A549 (cell line): ENCODE data around the gene KRT71. TPM values are rescaled to one million over a fixed set of nuclear protein-coding genes. Genes with fewer than 3 reads are reported as not detected.

Source experiments
- ATAC-seq, 2 experiments: fragments of 200-7000 bp in 1 of 2; fragments of >200 bp in 1 of 2; cut with Nextera tagmentation in 1 of 2; cut with Tn5 transposase in 1 of 2; 3 replicates each; pipeline versions ENCODE4 v1.8.0 to v1.9.1; 2018 to 2020; ENCODE audit warnings: mild to moderate bottlenecking in 1 of 2, moderate library complexity in 1 of 2
- CTCF ChIA-PET: fragments of 300-600 bp; sonication (Branson Sonifier 250); formaldehyde crosslinking; extraction: SDS; loops from one replicate; lab custom pipeline; 2021; ENCODE audit warnings: antibody characterized with exemption, inconsistent platforms; lab: Yijun Ruan, JAX
- POLR2A ChIA-PET: fragments of 350-600 bp; formaldehyde crosslinking; extraction: SDS; loops from one replicate; lab custom pipeline; 2021; ENCODE audit warnings: antibody characterized with exemption, inconsistent platforms; lab: Yijun Ruan, JAX
- DNase-seq, 2 experiments: peaks; one replicate each; pipeline versions ENCODE4 v3.0.0 to v3.0.0-alpha.2; 2011 to 2016; ENCODE audit warnings: low read depth in 1 of 2, low spot score in 1 of 2
- FAIRE-seq: peaks from 2 replicates; lab custom pipeline; 2011; peaks lifted over from hg19 to GRCh38; lab: Jason Lieb, UNC
- H3K27ac ChIP-seq, 2 experiments: fragments of >200 bp; sonication (Bioruptor Twin); formaldehyde crosslinking; 3 replicates each; pipeline ENCODE4 v1.5.1; 2016 to 2017
- H3K4me1 ChIP-seq: fragments of >200 bp; sonication (Bioruptor Twin); formaldehyde crosslinking; 3 replicates; pipeline ENCODE4 v1.6.1; 2016
- H3K4me2 ChIP-seq: fragments of >200 bp; sonication (Bioruptor Twin); formaldehyde crosslinking; 3 replicates; pipeline ENCODE4 v1.6.1; 2016
- H3K4me3 ChIP-seq: fragments of >200 bp; sonication (Bioruptor Twin); formaldehyde crosslinking; 3 replicates; pipeline ENCODE4 v1.5.1; 2016
- H3K9me3 ChIP-seq: fragments of >200 bp; sonication (Bioruptor Twin); formaldehyde crosslinking; 3 replicates; pipeline ENCODE4 v1.6.1; 2016
- CTCF ChIP-seq: fragments of >200 bp; sonication (Bioruptor Twin); formaldehyde crosslinking; IDR thresholded peaks from 3 replicates; pipeline ENCODE4 v1.5.1; 2016
- E2F6 ChIP-seq: IDR thresholded peaks from 2 replicates; pipeline ENCODE4 v1.6.1; 2012; ENCODE audit warnings: low read depth, borderline replicate concordance
- ESRRA ChIP-seq: fragments of 150-350 bp; IDR thresholded peaks from 2 replicates; pipeline ENCODE4 v1.6.1; 2014; ENCODE audit warnings: mild to moderate bottlenecking, low read length, borderline replicate concordance
- FOSB ChIP-seq: fragments of 250-450 bp; sonication (Bioruptor Pico); IDR thresholded peaks from 2 replicates; pipeline ENCODE4 v1.5.0; 2020; ENCODE audit warnings: mild to moderate bottlenecking, moderate library complexity
- HOXB13 ChIP-seq: fragments of 250-450 bp; sonication (Bioruptor Pico); IDR thresholded peaks from 2 replicates; pipeline ENCODE4 v1.5.0; 2020; ENCODE audit warnings: low read depth, mild to moderate bottlenecking, moderate library complexity
- MAFK ChIP-seq: fragments of 450-650 bp; IDR thresholded peaks from 2 replicates; pipeline ENCODE4 v1.6.1; 2014; ENCODE audit not compliant: partially characterized antibody
- MAZ ChIP-seq: fragments of 150-350 bp; IDR thresholded peaks from 2 replicates; pipeline ENCODE4 v1.6.1; 2014; ENCODE audit warnings: antibody characterized with exemption, low read depth, low read length, borderline replicate concordance
- MYC ChIP-seq: IDR thresholded peaks from 2 replicates; pipeline ENCODE4 v1.6.1; 2012; ENCODE audit warnings: mild to moderate bottlenecking, inconsistent platforms, low read length, improper control_type of control experiment, borderline replicate concordance
- NFE2L2 ChIP-seq: fragments of 150-350 bp; conservative IDR thresholded peaks from 2 replicates; pipeline ENCODE4 v1.6.1; 2014; ENCODE audit warnings: low read length
- NR3C1 ChIP-seq: fragments of >200 bp; sonication (Bioruptor Twin); formaldehyde crosslinking; IDR thresholded peaks from 3 replicates; pipeline ENCODE4 v1.6.1; 2017
- RAD21 ChIP-seq, 2 experiments: fragments of >200 bp in 1 of 2; sonication (Bioruptor Twin) in 1 of 2; formaldehyde crosslinking in 1 of 2; IDR thresholded peaks in 1 of 2; conservative IDR thresholded peaks in 1 of 2; 2 replicates in 1 of 2; 3 replicates in 1 of 2; pipeline ENCODE4 v1.6.1; 2012 to 2018; ENCODE audit warnings: inconsistent platforms in 1 of 2
- RNF2 ChIP-seq: fragments of 200-600 bp; sonication (generic); IDR thresholded peaks from 2 replicates; pipeline ENCODE4 v1.6.1; 2016; ENCODE audit warnings: low read depth, mild to moderate bottlenecking, antibody characterized with exemption, moderate library complexity, borderline replicate concordance
- SMC3 ChIP-seq: fragments of >200 bp; sonication (Bioruptor Twin); formaldehyde crosslinking; IDR thresholded peaks from 3 replicates; pipeline ENCODE4 v1.6.1; 2018; ENCODE audit warnings: inconsistent platforms
- SREBF2 ChIP-seq: fragments of 450-650 bp; IDR thresholded peaks from 2 replicates; pipeline ENCODE4 v1.6.1; 2014; ENCODE audit warnings: mild to moderate bottlenecking, moderate library complexity
- ZC3H11A ChIP-seq: fragments of 450-650 bp; IDR thresholded peaks from 2 replicates; pipeline ENCODE4 v1.6.1; 2014; ENCODE audit warnings: antibody characterized with exemption, mild to moderate bottlenecking
- ZFP36 ChIP-seq: fragments of 450-650 bp; IDR thresholded peaks from 2 replicates; pipeline ENCODE4 v1.6.1; 2014; ENCODE audit warnings: borderline replicate concordance; ENCODE audit not compliant: partially characterized antibody
- ZNF302 ChIP-seq: fragments of 250-450 bp; sonication (Bioruptor Pico); IDR thresholded peaks from 2 replicates; pipeline ENCODE4 v1.9.0; 2021; ENCODE audit warnings: inconsistent platforms, mild to moderate bottlenecking, moderate library complexity
- whole genome bisulfite sequencing: methylation state at CpG from one replicate; pipeline ENCODE4 v1.1.6; 2017; ENCODE audit errors: missing lambda C conversion rate; 5-methylcytosine and 5-hydroxymethylcytosine counted together
- polyA plus RNA-seq, 4 experiments: library from polyadenylated mRNA; depleted of rRNA in 3 of 4; stranded (reverse); fragments of >200 nt; fragmentation: RNase III in 1 of 4; extraction: RNeasy Plus Mini Kit Qiagen cat#74134 plus additional on column Dnase treatment in 1 of 4; gene quantifications; 2 replicates in 3 of 4; 3 replicates in 1 of 4; pipeline ENCODE4 v1.2.3, GENCODE V29; 2011 to 2017
- TF ChIP-seq, protein P1 (sequence below): fragments of 150-350 bp; IDR thresholded peaks from 2 replicates; pipeline ENCODE4 v1.6.1; 2014; ENCODE audit warnings: low read depth, mild to moderate bottlenecking, low read length
- TF ChIP-seq, protein P2 (sequence below): IDR thresholded peaks from 2 replicates; pipeline ENCODE4 v1.6.1; 2012
- TF ChIP-seq, protein P3 (sequence below): fragments of 250-450 bp; sonication (Bioruptor Pico); IDR thresholded peaks from 2 replicates; pipeline ENCODE4 v1.5.0; 2021; ENCODE audit warnings: mild to moderate bottlenecking, moderate library complexity, borderline replicate concordance

Gene KRT71
- polyA plus RNA-seq, 2 of the 4 experiments (the other 2 are of a cell fraction): not detected

DNA sequence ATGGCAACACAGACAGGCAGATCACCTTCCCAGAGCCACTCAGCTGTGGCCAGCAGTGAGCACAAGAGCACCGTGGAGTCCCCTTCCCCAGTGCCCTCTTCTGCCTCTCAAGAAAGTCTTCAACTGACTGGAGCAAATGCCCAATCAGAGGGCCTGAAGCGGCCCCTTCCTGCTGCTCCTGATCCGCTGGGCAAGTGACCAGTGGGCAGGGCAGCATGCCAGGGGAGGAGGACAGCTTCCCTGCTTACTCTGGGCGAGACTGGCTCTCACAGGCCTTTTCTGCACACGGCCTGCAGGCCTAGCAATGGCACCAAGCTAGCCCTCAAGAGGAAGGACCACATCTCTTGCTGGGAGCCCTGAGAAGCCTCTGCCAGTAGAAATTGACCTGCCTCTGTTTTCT, 890 bp downstream of the KRT71 start:
- 0 out of 3 replicates have a peak, but pooled peaks cover 5% of the 10 kb centered on the region for H3K4me1 ChIP-seq
- DNase-seq: no peak
- no peaks in the 10 kb centered on the region for H3K9me3 ChIP-seq
- TF ChIP-seq, protein P1, sequence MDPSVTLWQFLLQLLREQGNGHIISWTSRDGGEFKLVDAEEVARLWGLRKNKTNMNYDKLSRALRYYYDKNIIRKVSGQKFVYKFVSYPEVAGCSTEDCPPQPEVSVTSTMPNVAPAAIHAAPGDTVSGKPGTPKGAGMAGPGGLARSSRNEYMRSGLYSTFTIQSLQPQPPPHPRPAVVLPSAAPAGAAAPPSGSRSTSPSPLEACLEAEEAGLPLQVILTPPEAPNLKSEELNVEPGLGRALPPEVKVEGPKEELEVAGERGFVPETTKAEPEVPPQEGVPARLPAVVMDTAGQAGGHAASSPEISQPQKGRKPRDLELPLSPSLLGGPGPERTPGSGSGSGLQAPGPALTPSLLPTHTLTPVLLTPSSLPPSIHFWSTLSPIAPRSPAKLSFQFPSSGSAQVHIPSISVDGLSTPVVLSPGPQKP: no peak
- TF ChIP-seq HOXB13 (no peak), MAFK (no peak), NR3C1 (no peak), SREBF2 (no peak)
- no peak for ATAC-seq
- no peak overlapping the region for H3K4me3 ChIP-seq
- WGBS: 49% methylated on average over 5 of the region's 5 CpGs
- POLR2A ChIA-PET: no interaction called here
- no peak overlapping the region for H3K27ac ChIP-seq
- FAIRE-seq: no peak
- H3K4me2 ChIP-seq: no peak overlapping the region
- CTCF ChIA-PET: interaction anchor here (0.6 to 2.8 kb wide), 7 partner anchors 11 to 328 kb away, joined by 3 to 10 read pairs (median 3); no protein-coding TSS in a partner anchor

DNA sequence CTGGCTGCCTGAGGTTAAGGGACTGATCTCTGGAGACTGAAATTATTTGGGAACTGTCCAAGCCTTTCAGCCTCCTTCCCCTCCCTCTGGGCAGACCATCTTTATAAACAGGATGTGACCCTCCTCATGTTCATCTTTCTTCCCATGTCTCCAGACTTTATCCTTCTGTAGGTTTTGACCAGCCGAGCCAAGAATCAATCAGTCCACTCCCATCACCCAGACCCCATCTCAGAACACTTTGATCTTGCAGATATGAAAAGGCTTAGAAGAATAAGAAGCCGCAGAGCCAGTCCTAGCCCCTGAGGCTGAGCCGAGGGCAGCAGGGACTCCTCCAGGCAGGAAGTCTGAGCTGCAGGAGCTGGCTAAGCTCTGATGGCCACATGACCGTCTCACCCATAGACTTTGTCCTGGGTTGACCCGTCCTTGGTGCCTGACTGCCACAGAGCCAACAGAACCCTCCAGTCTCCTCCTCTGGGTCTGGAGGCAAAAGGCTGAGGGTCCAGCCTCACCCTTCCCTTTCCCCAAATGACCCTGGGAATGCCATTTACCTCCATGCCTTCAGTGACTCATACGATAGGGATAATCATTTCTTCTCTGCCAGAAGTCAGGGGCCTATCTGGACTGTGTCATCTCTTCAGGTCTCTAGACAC, 1.6 kb downstream of the KRT71 start:
- ATAC-seq (no peak), DNase-seq (no peak), FAIRE-seq (no peak)
- H3K4me1 ChIP-seq: 0 out of 3 replicates have a peak, but pooled peaks cover 5% of the 10 kb centered on the region
- H3K4me2 ChIP-seq: no peak overlapping the region
- ChIA-PET CTCF (interaction anchor here (1.0 to 2.8 kb wide), 3 partner anchors 12 to 320 kb away, joined by 3 to 10 read pairs (median 7); no protein-coding TSS in a partner anchor), POLR2A (no interaction called here)
- H3K27ac ChIP-seq: no peak overlapping the region
- no peaks in the 10 kb centered on the region for H3K9me3 ChIP-seq
- TF ChIP-seq, protein P2, sequence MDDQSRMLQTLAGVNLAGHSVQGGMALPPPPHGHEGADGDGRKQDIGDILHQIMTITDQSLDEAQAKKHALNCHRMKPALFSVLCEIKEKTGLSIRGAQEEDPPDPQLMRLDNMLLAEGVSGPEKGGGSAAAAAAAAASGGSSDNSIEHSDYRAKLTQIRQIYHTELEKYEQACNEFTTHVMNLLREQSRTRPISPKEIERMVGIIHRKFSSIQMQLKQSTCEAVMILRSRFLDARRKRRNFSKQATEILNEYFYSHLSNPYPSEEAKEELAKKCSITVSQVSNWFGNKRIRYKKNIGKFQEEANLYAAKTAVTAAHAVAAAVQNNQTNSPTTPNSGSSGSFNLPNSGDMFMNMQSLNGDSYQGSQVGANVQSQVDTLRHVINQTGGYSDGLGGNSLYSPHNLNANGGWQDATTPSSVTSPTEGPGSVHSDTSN: no peak
- TF ChIP-seq ZNF302: no peak
- 59% methylated on average over 6 of the region's 6 CpGs for WGBS
- no peak overlapping the region for H3K4me3 ChIP-seq

GRCh38 chr12:52546126-52546525, 6.8 kb downstream of the KRT71 start:
- 78% methylated on average over 15 of the region's 15 CpGs for WGBS
- Histone ChIP-seq H3K4me2 (no peak overlapping the region), H3K4me1 (peaks cover 2% of the 10 kb centered on the region; the same call in 1 of the 3 replicates), H3K27ac (no peak overlapping the region), H3K9me3 (no peaks in the 10 kb centered on the region), H3K4me3 (no peak overlapping the region)
- ChIA-PET CTCF (interaction anchor here (0.9 to 2.6 kb wide), 8 partner anchors 8 to 334 kb away, joined by 3 to 10 read pairs (median 5); no protein-coding TSS in a partner anchor), POLR2A (no interaction called here)
- DNase-seq (no peak), ATAC-seq (no peak; a peak in 1 of 6 replicates), FAIRE-seq (no peak)
- TF ChIP-seq, protein P3, sequence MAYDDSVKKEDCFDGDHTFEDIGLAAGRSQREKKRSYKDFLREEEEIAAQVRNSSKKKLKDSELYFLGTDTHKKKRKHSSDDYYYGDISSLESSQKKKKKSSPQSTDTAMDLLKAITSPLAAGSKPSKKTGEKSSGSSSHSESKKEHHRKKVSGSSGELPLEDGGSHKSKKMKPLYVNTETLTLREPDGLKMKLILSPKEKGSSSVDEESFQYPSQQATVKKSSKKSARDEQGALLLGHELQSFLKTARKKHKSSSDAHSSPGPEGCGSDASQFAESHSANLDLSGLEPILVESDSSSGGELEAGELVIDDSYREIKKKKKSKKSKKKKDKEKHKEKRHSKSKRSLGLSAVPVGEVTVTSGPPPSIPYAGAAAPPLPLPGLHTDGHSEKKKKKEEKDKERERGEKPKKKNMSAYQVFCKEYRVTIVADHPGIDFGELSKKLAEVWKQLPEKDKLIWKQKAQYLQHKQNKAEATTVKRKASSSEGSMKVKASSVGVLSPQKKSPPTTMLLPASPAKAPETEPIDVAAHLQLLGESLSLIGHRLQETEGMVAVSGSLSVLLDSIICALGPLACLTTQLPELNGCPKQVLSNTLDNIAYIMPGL (CRISPR knock-in tag): no peak
- no peak for TF ChIP-seq FOSB
- no peak for TF ChIP-seq NFE2L2

GRCh38 chr12:52543985-52544883, 8.7 kb downstream of the KRT71 start:
- H3K4me2 ChIP-seq: no peak overlapping the region
- TF ChIP-seq SMC3 (no peak), CTCF (no peak), MAZ (no peak), RAD21 (conservative IDR thresholded peaks at IDR 0.05 in 1 of 2, IDR thresholded peaks at IDR 0.05 in 1 of 2) (no peak), E2F6 (no peak), ZFP36 (no peak), RNF2 (no peak), ESRRA (no peak), ZNF302 (no peak), ZC3H11A (no peak), MYC (no peak)
- TF ChIP-seq, all 56 proteins: peak for 0
- Histone ChIP-seq H3K4me1 (peaks cover 12% of the 10 kb centered on the region), H3K27ac (no peak overlapping the region), H3K9me3 (no peaks in the 10 kb centered on the region), H3K4me3 (no peak overlapping the region)
- ATAC-seq (peak in 1 of 2 experiments; percentile 68; a peak in 3 of 6 replicates), FAIRE-seq (no peak), DNase-seq (peak; percentile 18 to 21)
- CTCF ChIA-PET: interaction anchor here (0.7 to 2.6 kb wide), 5 partner anchors 9 to 336 kb away, joined by 3 to 10 read pairs (median 5); no protein-coding TSS in a partner anchor
- POLR2A ChIA-PET: no interaction called here
- WGBS: 84% methylated on average over 14 of the region's 17 CpGs
